Frontal cortex (tissue), 4 donors: ENCODE data around the gene RASA3. TPM values are rescaled to one million over a fixed set of nuclear protein-coding genes. Genes with fewer than 3 reads are reported as not detected.
A peak's percentile ranks its signal among the peaks of the same experiment; 100 is the strongest.

Source experiments
- DNase-seq, 2 donors: peaks; one replicate each; pipeline ENCODE4 v3.0.0; 2012; ENCODE audit warnings: low spot score in 2 of 2
- FAIRE-seq: peaks from 2 replicates; lab custom pipeline; 2012; peaks lifted over from hg19 to GRCh38; lab: Jason Lieb, UNC
- total RNA-seq: library from RNA; depleted of rRNA; stranded (reverse); fragments of >200 nt; gene quantifications from one replicate; pipeline ENCODE4 v1.2.3, GENCODE V29; 2014
- donor health status: control.
- donor health status: control.
- donor health status: control.

The RASA3 gene
- total RNA-seq, 1 donor from 2014 or later: 12.6 TPM

DNA sequence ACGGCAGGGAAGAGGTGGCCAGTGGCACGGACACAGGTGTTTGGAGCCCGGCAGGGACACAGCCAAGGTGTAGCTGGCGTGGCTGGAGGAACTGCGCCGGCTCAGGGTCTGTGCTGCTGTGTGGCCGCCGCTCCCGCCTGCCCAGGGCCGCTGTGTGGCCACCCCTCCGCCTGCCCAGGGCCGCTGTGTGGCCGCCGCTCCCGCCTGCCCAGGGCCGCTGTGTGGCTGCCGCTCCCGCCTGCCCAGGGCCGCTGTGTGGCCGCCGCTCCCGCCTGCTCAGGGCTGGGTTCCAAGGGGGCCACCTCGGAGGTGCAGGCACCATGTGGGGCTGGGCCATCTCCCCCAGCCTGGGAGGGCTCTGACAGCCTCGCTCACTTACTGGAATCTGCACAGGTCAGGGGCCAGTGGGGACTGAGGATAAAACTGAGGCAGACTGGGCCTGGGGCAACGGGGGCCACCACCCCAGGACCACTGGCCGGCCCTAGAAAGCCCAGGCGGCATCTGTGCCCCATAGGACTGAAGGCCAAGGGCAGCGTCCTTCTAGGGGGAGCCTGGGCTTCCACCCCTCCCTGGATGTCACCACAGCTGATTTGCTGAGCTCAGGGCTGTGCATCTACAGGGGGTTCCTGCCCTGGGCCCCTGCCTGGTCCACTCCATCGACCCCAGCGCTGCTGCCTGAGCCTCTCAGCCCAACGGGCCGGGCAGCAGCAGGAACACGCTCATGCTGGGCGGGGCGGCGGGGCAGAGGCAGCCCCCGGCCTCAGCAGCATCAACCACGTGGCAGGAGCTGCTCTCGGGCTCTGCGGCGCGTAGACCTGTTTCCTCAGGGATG lies 180.1 kb downstream of the RASA3 start:
- no peak for FAIRE-seq

DNA sequence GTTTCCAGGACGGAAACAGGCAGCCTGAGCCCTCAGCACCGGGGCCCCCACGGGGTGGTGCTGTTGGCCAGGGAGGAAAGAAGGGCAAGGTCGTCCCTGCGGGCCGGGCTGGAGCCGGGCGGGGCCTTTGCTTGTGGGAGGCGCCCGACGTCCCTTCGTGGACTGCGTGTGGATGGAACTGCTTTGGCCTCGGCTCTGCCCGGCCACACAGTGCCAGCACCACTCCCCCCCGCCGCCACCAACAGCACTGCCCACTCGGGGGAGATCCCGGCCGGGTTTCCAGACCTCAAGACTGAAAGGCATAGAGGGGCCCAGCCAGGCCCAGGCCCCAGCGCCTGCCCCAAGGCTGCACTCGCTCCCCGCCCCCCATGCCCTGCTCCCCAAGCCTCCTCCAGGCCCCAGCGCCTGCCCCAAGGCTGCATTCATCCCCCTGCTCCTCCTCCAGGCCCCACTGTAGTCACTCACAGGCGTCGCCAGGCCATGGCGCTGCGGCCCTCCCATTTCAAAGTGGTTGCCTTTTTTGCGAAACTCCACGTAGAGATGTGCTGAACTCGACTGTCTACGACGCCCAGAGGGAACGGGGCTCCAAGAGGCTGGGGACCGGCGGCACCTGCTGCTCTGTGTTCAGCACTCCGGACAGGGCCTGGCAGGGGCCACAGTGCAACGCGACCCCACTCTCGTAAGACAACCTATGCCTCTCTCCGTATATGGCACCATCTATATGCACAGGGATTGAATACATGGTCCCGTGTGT lies 181.0 kb downstream of the RASA3 start:
- no peak for FAIRE-seq

More for the DNA sequence above, 180.1 kb downstream of the RASA3 start:
- no peak for DNase-seq

DNA sequence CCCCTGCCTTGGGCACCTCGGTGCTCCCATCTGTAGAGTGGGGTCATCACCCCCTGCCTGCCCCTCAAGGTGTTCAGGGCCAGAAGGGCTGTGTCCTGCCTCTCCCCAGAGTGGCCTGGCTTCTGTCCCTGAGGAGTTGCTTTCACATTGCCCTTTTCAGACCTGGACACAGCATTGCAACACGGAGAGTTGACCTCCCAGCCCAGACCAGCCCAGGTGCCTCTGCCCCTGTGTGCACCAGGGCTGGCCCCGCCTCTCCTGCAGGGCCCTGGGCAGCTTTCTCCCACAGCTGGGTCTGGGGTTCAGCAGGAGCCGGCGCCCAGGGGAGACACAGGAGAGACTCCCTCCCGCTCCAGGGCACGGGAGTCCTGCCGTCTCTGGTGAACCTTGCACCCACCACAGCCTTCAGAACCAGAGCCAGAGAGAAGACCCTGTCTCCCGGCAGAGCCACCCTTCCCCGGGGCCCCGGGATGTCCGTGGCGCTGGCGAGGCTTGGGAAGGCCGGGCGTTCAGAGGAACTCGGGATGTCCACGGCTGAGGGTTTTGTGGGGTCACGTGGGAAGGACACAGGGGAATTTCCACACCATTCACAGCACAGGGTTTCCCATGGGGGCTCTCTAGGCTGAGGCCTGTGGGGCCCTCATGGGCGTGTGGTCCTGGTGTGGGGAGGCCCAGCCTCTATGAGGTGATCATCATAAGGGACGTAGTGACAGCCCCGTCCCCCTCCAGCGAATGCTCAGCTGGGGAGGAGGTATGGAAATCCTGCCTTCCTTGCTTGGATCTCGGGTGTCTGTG lies 181.8 kb downstream of the RASA3 start:
- DNase-seq (no peak), FAIRE-seq (no peak)

More for the DNA sequence above, 181.0 kb downstream of the RASA3 start:
- DNase-seq: peak; percentile 84 to 88

DNA sequence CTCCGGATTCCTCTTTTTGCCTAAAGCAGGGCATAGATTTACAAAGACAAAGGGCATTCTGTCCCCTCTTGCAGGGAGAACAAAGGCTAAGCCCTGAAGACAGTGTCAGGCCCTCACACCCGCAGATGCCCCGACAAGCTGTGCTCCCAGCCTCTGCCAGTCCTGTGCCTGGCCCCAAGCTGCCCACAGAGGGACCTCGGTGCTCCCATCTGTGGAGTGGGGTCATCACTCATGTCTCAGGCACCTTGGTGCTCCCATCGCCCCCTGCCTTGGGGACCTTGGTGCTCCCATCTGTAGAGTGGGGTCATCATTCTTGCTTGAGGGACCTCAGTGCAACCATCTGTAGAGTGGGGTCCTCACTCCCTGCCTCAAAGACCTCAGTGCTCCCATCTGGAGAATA lies 182.9 kb downstream of the RASA3 start:
- DNase-seq (no peak), FAIRE-seq (no peak)

DNA sequence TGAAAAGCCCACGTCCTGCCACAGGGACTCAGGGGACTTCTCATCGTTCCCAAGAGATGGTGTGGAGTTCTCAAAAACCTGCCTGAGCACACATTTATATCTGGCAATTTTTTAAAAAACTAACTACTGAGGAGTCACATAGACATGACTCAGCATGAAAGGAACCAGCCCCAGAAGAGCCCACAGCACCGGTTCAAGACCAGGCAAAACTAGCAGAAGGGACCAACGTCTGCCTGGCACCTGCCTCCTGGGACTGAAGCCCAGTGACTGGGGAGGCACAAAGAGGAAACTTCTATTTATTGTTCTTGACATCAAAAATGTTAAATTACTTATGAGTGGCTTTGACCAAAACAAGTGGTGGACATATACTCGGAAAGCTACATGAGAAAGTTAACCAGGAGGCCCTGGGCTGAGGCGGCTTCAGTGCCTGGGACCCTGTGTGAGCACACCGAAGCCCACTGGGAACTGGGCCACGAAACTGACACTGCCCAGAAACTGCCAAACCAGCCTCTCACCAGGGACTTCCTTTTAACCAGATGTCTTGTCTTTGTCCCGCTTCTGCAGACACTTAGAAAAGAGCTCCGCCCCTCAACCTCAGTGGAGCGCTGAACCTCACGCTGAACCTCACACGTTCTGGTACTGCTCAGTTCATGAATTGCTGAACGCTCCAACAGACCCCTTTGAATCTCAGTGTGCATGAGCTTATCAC lies 184.2 kb downstream of the RASA3 start:
- no peak for DNase-seq
- FAIRE-seq: no peak

DNA sequence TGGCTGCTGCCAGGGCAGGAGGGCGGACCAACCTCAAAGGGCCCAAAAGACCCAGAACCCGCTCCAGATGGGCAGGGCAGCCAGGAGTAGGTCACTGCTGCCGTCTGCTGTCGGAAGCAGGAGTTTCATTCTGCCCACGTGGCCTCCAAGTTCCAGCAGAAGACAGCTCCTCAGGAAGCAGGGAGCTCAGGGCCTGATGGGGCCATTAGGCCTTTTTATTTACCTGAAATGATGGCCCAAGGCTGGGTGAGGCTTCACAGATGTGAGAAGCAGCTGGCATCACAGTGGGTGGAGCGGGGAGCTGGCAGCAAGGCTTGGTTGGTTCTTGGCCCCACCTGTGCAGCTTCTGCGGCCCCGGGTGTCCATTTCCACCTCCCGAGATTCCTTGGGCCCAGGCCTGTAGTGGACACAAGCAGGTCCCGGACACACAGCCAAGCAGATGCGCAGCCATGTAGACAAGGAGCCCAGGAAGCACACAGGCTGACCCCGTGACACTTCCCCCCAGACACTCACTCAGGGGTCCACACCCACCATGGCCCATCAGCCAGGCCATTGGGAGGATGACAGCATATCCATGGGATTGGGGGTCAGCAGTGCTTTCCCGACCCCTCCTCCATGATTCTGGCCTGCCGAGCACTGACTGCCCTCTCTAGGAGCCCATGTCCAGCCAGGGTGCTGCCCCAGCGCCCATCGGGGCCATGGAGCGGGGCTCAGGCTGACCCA lies 185.0 kb downstream of the RASA3 start:
- peak; percentile 75 to 82 for DNase-seq

DNA sequence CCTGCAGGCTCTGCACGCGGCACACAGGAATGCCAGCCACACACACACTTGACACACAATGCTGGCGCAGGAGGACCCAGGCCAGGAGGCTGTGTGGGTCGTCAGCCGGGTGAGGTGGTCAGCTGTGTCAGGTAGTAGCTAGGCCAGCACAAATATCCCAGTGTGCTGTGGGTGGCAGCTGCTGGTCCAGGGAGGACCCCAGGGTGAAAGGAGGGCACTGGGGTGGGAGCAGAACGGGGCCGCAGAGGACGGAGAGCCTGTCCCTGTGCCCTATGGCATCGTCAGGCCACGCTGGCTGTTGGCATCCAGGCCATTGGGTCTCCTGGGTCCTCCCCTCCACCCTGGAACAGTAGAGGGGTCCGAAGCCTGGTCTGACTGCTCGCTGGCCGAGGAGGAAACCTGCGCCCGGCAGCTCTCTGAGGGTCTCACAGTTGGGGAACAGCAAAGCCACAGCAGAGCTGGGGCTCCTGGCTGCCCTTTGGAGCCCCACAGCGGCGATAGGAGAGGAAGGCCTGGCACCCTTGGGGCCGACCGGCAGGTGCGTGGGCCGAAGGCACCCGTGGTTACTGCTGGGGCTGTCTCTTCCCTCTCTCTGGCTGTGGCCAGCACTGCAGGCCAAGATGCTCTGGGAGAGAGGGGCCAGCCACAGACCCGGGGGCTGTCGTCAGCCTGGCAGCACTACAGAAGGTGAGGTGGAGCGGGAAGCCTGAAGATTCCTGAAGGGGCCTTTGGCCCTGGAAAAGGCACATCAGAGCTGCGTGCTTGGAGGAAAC lies 185.8 kb downstream of the RASA3 start:
- FAIRE-seq (no peak), DNase-seq (no peak)

More for the DNA sequence above, 185.0 kb downstream of the RASA3 start:
- no peak for FAIRE-seq

DNA sequence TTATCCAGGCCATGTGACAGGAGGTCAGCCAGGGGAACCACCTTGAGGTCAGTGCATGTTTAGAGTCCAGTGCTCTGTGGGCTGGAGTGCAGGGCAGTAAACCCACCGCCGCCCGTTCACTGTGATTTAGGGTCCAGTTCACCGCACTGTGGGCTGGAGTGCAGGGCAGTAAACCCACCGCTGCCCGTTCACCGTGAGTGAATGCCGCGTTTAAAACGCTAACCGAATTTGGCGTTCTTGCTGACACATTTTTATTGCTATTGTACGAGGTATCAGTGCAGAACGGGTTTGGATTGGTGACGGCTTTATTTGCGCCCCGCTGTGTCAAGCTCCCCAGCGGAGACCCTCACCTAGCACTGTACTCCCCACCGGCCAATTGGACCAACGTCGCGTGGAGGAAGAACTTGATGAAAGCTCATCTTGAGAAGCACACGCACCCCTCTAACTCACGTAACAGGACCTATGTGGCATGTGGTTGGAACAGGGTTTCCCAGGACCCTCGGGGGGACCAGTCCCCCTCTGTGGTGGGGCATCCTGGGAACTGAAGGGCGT lies 186.5 kb downstream of the RASA3 start:
- FAIRE-seq (no peak), DNase-seq (no peak)

DNA sequence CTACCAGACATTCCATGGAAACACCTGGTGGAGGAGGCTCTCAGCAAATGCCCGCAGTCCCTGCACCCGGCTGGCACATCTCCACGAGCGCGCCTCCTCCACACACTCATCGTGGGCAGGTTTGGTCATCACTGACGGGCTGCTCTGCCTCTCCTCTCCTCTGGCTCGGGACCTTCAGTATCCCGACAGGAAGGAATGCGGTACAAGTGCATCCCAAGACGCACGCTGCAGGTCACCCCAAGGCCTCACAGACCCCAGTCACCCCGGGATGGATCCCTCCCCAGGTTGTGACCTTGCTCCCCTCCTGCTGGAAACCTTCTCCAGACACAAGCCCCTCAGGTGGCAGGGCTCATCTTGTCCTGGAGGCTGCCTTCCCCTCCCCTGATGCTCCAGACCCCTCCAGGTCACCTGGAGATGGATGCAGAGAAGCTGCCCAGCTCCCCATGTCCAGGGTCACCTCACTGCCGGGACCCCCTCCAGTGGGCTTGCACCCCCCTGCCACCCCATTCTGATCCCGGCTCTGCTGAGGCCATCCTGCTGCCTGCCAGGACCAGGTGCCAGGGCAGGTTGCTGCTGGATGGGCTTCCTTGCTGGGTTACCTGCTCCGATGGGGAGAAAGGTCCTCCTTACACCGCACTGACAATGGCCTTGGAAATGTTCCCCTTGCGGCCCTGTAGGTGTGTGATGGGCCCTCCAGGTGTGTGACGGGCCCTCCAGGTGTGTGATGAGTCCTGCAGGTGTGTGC lies 188.4 kb downstream of the RASA3 start:
- FAIRE-seq (no peak), DNase-seq (no peak)

DNA sequence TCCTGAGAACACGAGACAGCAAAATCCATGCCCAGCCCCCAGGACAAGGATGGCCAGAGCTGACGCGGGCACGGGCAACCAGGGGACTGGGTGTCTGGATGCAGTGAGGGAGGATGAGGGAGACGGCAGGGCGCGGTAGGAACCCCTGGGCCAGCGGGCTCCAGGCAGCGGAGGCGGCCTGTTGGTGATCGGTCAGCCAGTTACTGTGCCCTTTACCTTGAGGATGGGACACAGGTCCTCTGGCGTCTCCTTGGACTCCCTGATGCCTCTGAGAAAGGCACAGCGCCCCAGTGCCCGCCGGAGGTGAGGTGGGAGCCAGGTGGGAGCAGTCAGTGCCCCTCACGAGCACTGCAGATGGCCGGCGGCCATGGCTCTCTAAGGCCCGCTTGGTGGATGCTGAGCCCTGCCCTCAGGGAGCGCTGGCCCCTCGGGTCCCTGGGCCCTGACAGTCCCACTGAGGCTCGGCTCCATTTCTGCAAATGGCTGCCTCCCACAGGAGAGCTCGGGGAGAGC lies 189.8 kb downstream of the RASA3 start:
- no peak for DNase-seq
- FAIRE-seq: no peak

DNA sequence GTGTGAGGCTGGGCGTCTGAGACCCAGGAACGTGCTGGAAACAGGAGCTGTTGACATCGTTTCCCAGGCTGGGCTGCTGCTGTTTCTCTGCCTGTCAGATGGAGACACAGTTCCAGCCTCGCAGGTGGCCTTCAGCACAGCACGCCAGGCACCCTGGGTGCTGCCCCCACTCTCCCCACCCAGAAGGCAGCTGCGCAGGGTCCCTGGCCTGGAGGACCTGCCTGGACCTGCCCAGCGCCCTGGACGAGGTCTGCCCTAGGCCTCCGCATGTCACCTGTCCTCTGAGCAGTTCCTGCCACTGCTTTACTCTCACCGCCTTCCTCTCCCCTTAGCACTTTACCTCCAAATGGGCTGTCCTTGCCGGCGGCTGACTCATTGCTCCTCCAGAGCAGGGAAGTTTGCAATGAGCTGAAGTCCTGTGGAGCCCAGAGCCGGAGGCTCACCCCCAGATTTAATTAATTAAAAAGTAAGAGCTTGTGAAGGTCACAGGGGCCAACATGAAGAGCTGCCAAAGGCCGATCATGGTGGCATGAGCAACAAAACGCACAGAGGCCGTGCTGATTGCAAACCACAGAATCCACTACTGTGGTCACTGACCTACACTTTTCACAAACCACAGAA lies 190.7 kb downstream of the RASA3 start:
- FAIRE-seq: no peak
- no peak for DNase-seq

DNA sequence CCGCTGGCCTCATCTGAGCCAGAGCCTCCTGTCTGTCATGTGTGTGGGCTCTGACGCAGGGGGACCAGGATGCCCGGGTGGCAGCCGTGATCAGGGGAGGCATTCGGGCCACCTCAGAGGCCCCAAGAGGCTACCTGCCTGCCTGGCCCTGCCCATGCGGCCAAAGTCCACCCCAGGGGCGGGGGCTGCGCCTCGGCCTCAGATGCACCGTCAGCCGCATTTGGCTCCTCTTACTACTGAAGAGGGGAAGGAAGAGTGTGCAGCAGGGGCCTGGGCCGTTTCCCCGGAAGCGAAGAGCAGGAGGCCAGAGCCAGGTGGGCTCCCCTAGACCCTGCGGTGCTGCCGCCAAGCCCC lies 192.5 kb downstream of the RASA3 start:
- no peak for FAIRE-seq
- DNase-seq: no peak

DNA sequence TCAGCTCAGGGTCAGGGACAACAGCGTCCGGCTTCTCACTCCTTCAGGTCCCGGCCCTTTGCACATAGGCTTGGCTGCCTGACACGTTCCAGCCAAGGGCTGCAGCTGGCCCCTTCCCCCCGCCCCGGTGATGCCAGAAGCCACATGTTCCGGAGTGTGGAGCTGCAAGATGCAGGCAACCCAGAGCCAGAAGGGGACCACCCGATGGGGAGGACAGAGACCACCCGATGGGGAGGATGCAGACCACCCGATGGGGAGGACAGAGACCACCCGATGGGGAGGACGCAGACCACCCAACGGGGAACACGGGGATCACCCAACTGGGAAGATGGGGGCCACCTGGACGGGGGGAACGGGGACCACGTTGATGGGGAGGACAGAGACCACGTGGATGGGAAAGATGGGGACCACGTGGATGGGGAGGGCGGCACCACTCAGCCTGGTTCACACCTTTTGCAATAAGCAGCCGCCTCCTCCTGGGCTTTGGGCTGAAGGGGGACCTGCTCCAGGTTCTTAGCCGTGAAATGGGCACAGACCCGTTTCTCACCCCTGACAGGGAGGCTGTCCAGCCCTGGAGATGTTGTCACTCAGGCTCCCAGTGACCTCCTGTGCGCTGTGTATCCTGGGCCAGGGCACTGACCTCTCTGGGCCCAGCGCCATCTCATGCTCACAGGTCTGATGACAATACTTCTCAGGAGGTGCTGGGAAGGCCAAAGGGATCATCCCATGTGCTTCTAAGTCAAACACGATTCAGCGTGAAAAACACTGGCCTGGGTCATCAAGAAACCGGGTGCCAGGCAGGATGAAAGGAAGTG lies 193.1 kb downstream of the RASA3 start:
- no peak for FAIRE-seq
- DNase-seq: no peak

DNA sequence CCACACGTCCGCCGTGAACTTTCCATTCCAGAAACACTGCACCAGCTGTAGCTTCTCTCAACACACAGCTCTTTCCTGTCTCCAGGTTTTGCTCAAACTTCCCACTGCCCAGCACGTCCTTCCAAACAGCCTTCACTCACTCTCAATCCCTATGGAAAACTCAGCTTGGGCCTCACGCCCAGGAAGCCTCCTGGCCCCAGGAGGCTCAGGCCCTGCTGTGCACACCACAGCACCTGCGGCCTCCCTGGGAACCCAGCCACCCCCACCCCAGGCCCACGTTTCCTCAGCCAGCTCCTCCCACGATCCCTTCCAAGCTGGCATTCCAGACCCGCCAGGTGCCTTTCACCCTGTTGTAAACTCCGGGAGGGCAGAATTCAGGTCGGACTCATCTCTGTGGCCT lies 193.7 kb downstream of the RASA3 start:
- DNase-seq: no peak
- no peak for FAIRE-seq

DNA sequence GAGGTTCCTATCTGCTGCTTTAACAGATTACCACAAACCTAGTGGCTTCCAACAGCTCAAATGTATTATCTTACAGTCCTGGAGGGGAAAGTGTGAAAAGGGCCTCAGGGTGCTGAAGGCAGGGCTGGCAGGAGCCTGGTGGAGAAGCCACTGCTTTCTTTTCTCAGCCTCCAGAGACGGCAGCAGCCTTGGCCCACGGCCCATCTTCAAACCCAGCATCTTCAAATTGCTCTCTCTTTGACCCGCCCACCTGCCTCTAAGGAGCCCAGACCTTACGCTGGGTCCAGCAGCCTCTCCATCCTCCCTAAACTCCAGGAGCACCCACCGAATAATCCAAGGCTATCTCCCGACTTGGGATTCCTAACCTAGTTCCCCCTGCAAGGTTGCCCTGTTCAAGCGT lies 194.2 kb downstream of the RASA3 start:
- FAIRE-seq (no peak), DNase-seq (no peak)

DNA sequence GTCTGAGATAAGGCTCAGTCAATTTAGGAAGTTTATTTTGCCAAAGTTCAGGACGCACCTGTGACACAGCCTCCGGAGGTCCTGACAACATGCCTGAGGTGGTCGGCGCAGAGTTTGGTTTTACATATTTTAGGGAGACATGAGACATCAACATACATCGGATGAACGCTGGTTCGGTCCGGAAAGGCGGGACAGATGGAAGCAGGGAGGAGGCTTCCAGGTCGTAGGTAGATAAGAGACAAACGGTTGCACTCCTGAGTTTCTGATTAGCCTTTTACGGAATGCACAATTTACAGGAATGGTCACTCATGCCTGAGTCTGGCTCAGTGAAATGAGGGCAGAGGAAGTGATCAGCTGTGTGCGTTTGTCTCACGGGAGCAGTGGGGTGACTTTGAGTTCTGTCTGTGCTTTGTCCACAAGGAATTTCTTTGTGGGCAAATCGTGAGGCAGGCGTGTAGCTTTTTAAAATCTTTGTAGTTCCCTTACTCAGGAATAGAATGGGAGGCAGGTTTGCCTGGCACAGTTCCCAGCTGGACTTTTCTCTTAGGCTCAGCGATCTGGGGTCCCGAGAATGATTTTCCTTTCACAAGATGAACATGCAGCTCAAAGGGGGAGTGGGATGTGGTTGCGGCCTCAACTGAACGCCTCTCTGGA lies 194.8 kb downstream of the RASA3 start:
- DNase-seq (no peak), FAIRE-seq (no peak)
